H1 (cell line): ENCODE measurements around the gene ZNF839. TPM values are rescaled to one million over a fixed set of nuclear protein-coding genes. Genes with fewer than 3 reads are reported as not detected.

Source experiments
- CTCF ChIA-PET: fragments of 300-600 bp; sonication (Branson Sonifier 250); formaldehyde crosslinking; loops from one replicate; lab custom pipeline; 2021; ENCODE audit not compliant: partially characterized antibody; lab: Charles Lee
- POLR2A ChIA-PET: fragments of 300-600 bp; sonication (Branson Sonifier 250); formaldehyde crosslinking; loops from one replicate; lab custom pipeline; 2021; ENCODE audit warnings: inconsistent platforms; ENCODE audit not compliant: partially characterized antibody; lab: Charles Lee
- DNase-seq, 2 experiments: peaks; one replicate each; pipeline versions ENCODE4 v3.0.0 to v3.0.0-alpha.2; 2010 to 2022; ENCODE audit warnings: low spot score in 2 of 2, low read depth in 1 of 2, mixed read lengths in 1 of 2
- FAIRE-seq: peaks from 2 replicates; lab custom pipeline; 2011; peaks lifted over from hg19 to GRCh38; lab: Jason Lieb, UNC
- H2AFZ ChIP-seq: 2 replicates; pipeline ENCODE4 v1.8.1; 2012; ENCODE audit warnings: low read length, inconsistent platforms
- H2AK5ac ChIP-seq: 2 replicates; pipeline ENCODE4 v1.6.1; 2013; ENCODE audit warnings: low read depth, low read length
- H2BK120ac ChIP-seq: replicated peaks from 2 replicates; pipeline ENCODE3; 2013; ENCODE audit warnings: low read depth, low read length, inconsistent platforms
- H2BK12ac ChIP-seq: 2 replicates; pipeline ENCODE4 v1.6.1; 2013; ENCODE audit warnings: low read depth, low read length
- H2BK15ac ChIP-seq: 2 replicates; pipeline ENCODE4 v1.6.1; 2013; ENCODE audit warnings: low read length
- H2BK20ac ChIP-seq: 2 replicates; pipeline ENCODE4 v1.6.1; 2013; ENCODE audit warnings: low read length
- H2BK5ac ChIP-seq: 2 replicates; pipeline ENCODE4 v1.6.1; 2013; ENCODE audit warnings: low read depth, low read length
- H3K14ac ChIP-seq: 2 replicates; pipeline ENCODE4 v1.6.1; 2013; ENCODE audit warnings: inconsistent platforms; ENCODE audit not compliant: insufficient read length
- H3K18ac ChIP-seq: 2 replicates; pipeline ENCODE4 v1.6.1; 2013; ENCODE audit warnings: low read length; ENCODE audit errors: extremely low read depth
- H3K23ac ChIP-seq: 2 replicates; pipeline ENCODE4 v1.6.1; 2013; ENCODE audit warnings: inconsistent platforms; ENCODE audit not compliant: insufficient read length
- H3K23me2 ChIP-seq: 2 replicates; pipeline ENCODE4 v1.6.1; 2013; ENCODE audit warnings: low read depth, low read length
- H3K27ac ChIP-seq: 2 replicates; pipeline ENCODE4 v1.6.1; 2011; ENCODE audit warnings: low read depth, low read length, inconsistent platforms
- H3K27me3 ChIP-seq, 4 experiments: replicated peaks in 1 of 4; 1 replicate in 1 of 4; 2 replicates in 3 of 4; pipeline versions ENCODE4 v1.6.1 to v1.8.1; 2011 to 2013; ENCODE audit warnings: low read length in 3 of 4, mild to moderate bottlenecking in 3 of 4, inconsistent platforms in 2 of 4, mixed read lengths in 2 of 4, moderate library complexity in 1 of 4; ENCODE audit not compliant: control insufficient read depth in 3 of 4, insufficient read depth in 3 of 4; ENCODE audit errors: extremely low read depth in 1 of 4
- H3K36me3 ChIP-seq, 4 experiments: 2 replicates each; pipeline versions ENCODE4 v1.6.1 to v1.8.1; 2011 to 2013; ENCODE audit warnings: mild to moderate bottlenecking in 4 of 4, low read length in 3 of 4, moderate library complexity in 2 of 4, control low read depth in 1 of 4, inconsistent platforms in 1 of 4; ENCODE audit not compliant: insufficient read depth in 4 of 4, control insufficient read depth in 2 of 4
- H3K4ac ChIP-seq: replicated peaks from 2 replicates; pipeline ENCODE3; 2013; ENCODE audit warnings: low read length, low read depth, mixed read lengths, inconsistent platforms; ENCODE audit not compliant: insufficient read length
- H3K4me1 ChIP-seq, 4 experiments: replicated peaks in 1 of 4; 1 replicate in 1 of 4; 2 replicates in 3 of 4; pipeline versions ENCODE4 v1.6.1 to v1.8.1; 2011 to 2013; ENCODE audit warnings: low read length in 3 of 4, inconsistent platforms in 2 of 4, mixed read lengths in 1 of 4; ENCODE audit not compliant: insufficient read depth in 4 of 4, control insufficient read depth in 3 of 4
- H3K4me2 ChIP-seq, 2 experiments: 2 replicates each; pipeline versions ENCODE4 v1.6.1 to v1.8.1; 2011 to 2013; ENCODE audit warnings: low read depth in 2 of 2, low read length in 2 of 2, control low read depth in 1 of 2, inconsistent platforms in 1 of 2, mild to moderate bottlenecking in 1 of 2; ENCODE audit not compliant: insufficient read depth in 1 of 2
- H3K4me3 ChIP-seq, 4 experiments: fragments of 200-600, 300-600 bp in 1 of 4; sonication (generic), shearing (Covaris generic), sonication (Bioruptor Twin) in 1 of 4; 2 replicates each; pipeline versions ENCODE4 v1.5.1 to v1.8.1; 2011 to 2016; ENCODE audit warnings: low read length in 4 of 4, low read depth in 3 of 4, control low read depth in 2 of 4, inconsistent platforms in 2 of 4, mild to moderate bottlenecking in 2 of 4, mixed read lengths in 1 of 4, moderate library complexity in 1 of 4; ENCODE audit not compliant: insufficient read depth in 2 of 4; ENCODE audit errors: extremely low read depth in 1 of 4
- H3K56ac ChIP-seq: replicated peaks from 2 replicates; pipeline ENCODE3; 2013; ENCODE audit warnings: low read depth, mild to moderate bottlenecking, mixed read lengths, low read length, inconsistent platforms; ENCODE audit not compliant: insufficient read length
- H3K79me1 ChIP-seq: 2 replicates; pipeline ENCODE4 v1.6.1; 2013; ENCODE audit warnings: low read depth, low read length, control low read depth
- H3K79me2 ChIP-seq, 2 experiments: 2 replicates each; pipeline versions ENCODE4 v1.6.1 to v1.8.1; 2012 to 2013; ENCODE audit warnings: low read length in 2 of 2, mild to moderate bottlenecking in 2 of 2, inconsistent platforms in 1 of 2; ENCODE audit not compliant: insufficient read depth in 2 of 2, control insufficient read depth in 1 of 2
- H3K9ac ChIP-seq, 4 experiments: replicated peaks in 1 of 4; 1 replicate in 1 of 4; 2 replicates in 3 of 4; pipeline versions ENCODE4 v1.6.1 to v1.8.1; 2011 to 2013; ENCODE audit warnings: low read depth in 3 of 4, low read length in 3 of 4, control low read depth in 2 of 4, mild to moderate bottlenecking in 2 of 4, moderate library complexity in 2 of 4, inconsistent platforms in 1 of 4; ENCODE audit errors: extremely low read depth in 1 of 4
- H3K9me3 ChIP-seq, 2 experiments: 2 replicates each; pipeline versions ENCODE4 v1.6.1 to v1.8.1; 2012 to 2013; ENCODE audit warnings: mild to moderate bottlenecking in 2 of 2, moderate library complexity in 2 of 2, control low read depth in 1 of 2, inconsistent platforms in 1 of 2, low read depth in 1 of 2, low read length in 1 of 2, mixed read lengths in 1 of 2; ENCODE audit not compliant: insufficient read depth in 2 of 2
- H4K20me1 ChIP-seq, 2 experiments: replicated peaks in 1 of 2; 2 replicates each; pipeline versions ENCODE3 to v1.8.1; 2011 to 2013; ENCODE audit warnings: inconsistent platforms in 2 of 2, low read length in 2 of 2, mild to moderate bottlenecking in 1 of 2; ENCODE audit not compliant: insufficient read depth in 2 of 2, control insufficient read depth in 1 of 2
- H4K5ac ChIP-seq: 2 replicates; pipeline ENCODE4 v1.6.1; 2013; ENCODE audit warnings: low read length, low read depth, mixed read lengths, inconsistent platforms; ENCODE audit not compliant: insufficient read length
- H4K8ac ChIP-seq: 2 replicates; pipeline ENCODE4 v1.8.0; 2013; ENCODE audit warnings: mild to moderate bottlenecking, moderate library complexity, low read length, inconsistent platforms; ENCODE audit not compliant: insufficient read depth; ENCODE audit errors: extremely low read depth
- H4K91ac ChIP-seq: replicated peaks from 2 replicates; pipeline ENCODE3; 2013; ENCODE audit warnings: low read length, mixed read lengths, inconsistent platforms; ENCODE audit not compliant: insufficient read length
- PHF8 ChIP-seq: fragments of 200-600 bp; sonication (generic); conservative IDR thresholded peaks from 2 replicates; pipeline ENCODE4 v1.7.1; 2012; ENCODE audit warnings: low read depth, mild to moderate bottlenecking, inconsistent platforms, low read length, moderate library complexity
- TCF12 ChIP-seq: IDR thresholded peaks from 2 replicates; pipeline ENCODE4 v1.6.1; 2011; ENCODE audit warnings: low read depth, mild to moderate bottlenecking, low read length
- WGBS, 2 experiments: shearing (Covaris generic) in 1 of 2; methylation state at CpG; one replicate each; pipeline versions ENCODE4 v1.1.6 to v1.1.7; 2013 to 2015; ENCODE audit warnings: low lambda C conversion rate in 2 of 2, mixed read lengths in 2 of 2, inconsistent platforms in 1 of 2, low coverage in 1 of 2, missing lambda C conversion rate in 1 of 2; ENCODE audit not compliant: insufficient replicate concordance in 2 of 2, insufficient coverage in 1 of 2, insufficient read length in 1 of 2; ENCODE audit errors: extremely low coverage in 1 of 2, missing lambda C conversion rate in 1 of 2; 5-methylcytosine and 5-hydroxymethylcytosine counted together
- polyA plus RNA-seq, 7 experiments: library from polyadenylated mRNA; depleted of rRNA in 3 of 7; stranded (reverse) in 5 of 7; unstranded in 2 of 7; fragments of >200 nt in 5 of 7; fragments of 200-250 nt in 2 of 7; gene quantifications; 1 replicate in 5 of 7; 2 replicates in 1 of 7; 4 replicates in 1 of 7; pipeline versions ENCODE4 v1.2.1 to v1.2.3, GENCODE V29; 2011 to 2013; ENCODE audit warnings: missing spikeins in 2 of 7, mixed read lengths in 2 of 7
- total RNA-seq: library from RNA; stranded (reverse); fragmentation: NEBNext Ultra II Directional; extraction: Animal tissue kit (Norgen Biotek cat#: 25700); gene quantifications from 2 replicates; pipeline ENCODE4 v1.2.1, GENCODE V29; 2021

The ZNF839 gene
- total and polyA plus RNA-seq, 2 of the 8 experiments (the other 6 are each of a cell fraction or from before 2014, with no cell fraction given) = 8.1 to 9.4 TPM

GRCh38 chr14:102353126-102353619 is 33.6 kb downstream of the ZNF839 start:
- Histone ChIP-seq H4K91ac (no peak overlapping the region), H3K27ac (no peak overlapping the region), H2BK15ac (no peak overlapping the region), H2BK20ac (no peak overlapping the region), H4K20me1 (no peaks in the 10 kb centered on the region), H2BK5ac (no peak overlapping the region), H2BK120ac (no peak overlapping the region), H3K18ac (no peak overlapping the region), H3K56ac (no peak overlapping the region), H3K79me2 (no peaks in the 10 kb centered on the region), H2BK12ac (no peak overlapping the region), H3K4me3 (no peak overlapping the region), H2AFZ (no peak overlapping the region), H3K9ac (no peak overlapping the region), H3K27me3 (no peaks in the 10 kb centered on the region), H3K79me1 (no peaks in the 10 kb centered on the region), H3K4ac (no peak overlapping the region), H3K23me2 (no peaks in the 10 kb centered on the region), H3K4me1 (no peaks in the 10 kb centered on the region), H3K9me3 (no peaks in the 10 kb centered on the region), H3K36me3 (peaks cover 2 to 30% (median 17%) of the 10 kb centered on the region in 4 experiments; a peak in 6 of 8 replicates), H4K8ac (no peak overlapping the region), H3K14ac (no peak overlapping the region), H3K4me2 (no peak overlapping the region), H2AK5ac (no peak overlapping the region), H3K23ac (no peak overlapping the region), H4K5ac (no peak overlapping the region)
- no peak for DNase-seq
- POLR2A ChIA-PET = interaction anchor here (1.3 kb wide), 1 partner anchor 14 kb away, joined by 5 read pairs; no protein-coding TSS in a partner anchor
- CTCF ChIA-PET = interaction anchor here (1.5 kb wide), 1 partner anchor 16 kb away, joined by 3 read pairs; no protein-coding TSS in a partner anchor
- 95% methylated on average over 8 of the region's 8 CpGs; no CpG with 5 or more reads in 1 of the 2 experiments for WGBS, 2 experiments
- TF ChIP-seq TCF12 (no peak), PHF8 (no peak)
- FAIRE-seq = no peak
